Neural cell (in vitro differentiated cells): ENCODE results near the gene SLC10A7. TPM values are rescaled to one million over a fixed set of nuclear protein-coding genes. Genes with fewer than 3 reads are reported as not detected.

Source experiments
- H2AFZ ChIP-seq: fragments of 200-600, 300-800 bp; sonication (generic), shearing (Covaris generic); 2 replicates; pipeline ENCODE4 v1.6.0; 2014; ENCODE audit warnings: low read depth, mild to moderate bottlenecking, antibody characterized with exemption, low read length, moderate library complexity
- H3F3A ChIP-seq: fragments of 200-600 bp; shearing (Covaris generic); 2 replicates; pipeline ENCODE4 v1.6.1; 2016; ENCODE audit warnings: mild to moderate bottlenecking, moderate library complexity, mixed read lengths, antibody characterized with exemption, low read length; ENCODE audit not compliant: insufficient read depth, poor library complexity, severe bottlenecking
- H3K27ac ChIP-seq: fragments of 200-600, 300-800 bp; sonication (generic), shearing (Covaris generic); 2 replicates; pipeline ENCODE4 v1.5.1; 2014; ENCODE audit warnings: mild to moderate bottlenecking, low read length, moderate library complexity
- H3K27me3 ChIP-seq: fragments of 300-800, 200-600 bp; sonication (generic), shearing (Covaris generic); 2 replicates; pipeline ENCODE4 v1.6.0; 2014; ENCODE audit warnings: mild to moderate bottlenecking, low read depth, low read length, moderate library complexity; ENCODE audit not compliant: insufficient read depth
- H3K36me3 ChIP-seq: fragments of 300-800, 200-600 bp; sonication (generic), shearing (Covaris generic); 2 replicates; pipeline ENCODE4 v1.5.1; 2014; ENCODE audit warnings: mild to moderate bottlenecking, antibody characterized with exemption, low read length, moderate library complexity; ENCODE audit not compliant: insufficient read depth
- H3K4me2 ChIP-seq: fragments of 300-800, 200-600 bp; sonication (generic), shearing (Covaris generic); 2 replicates; pipeline ENCODE4 v1.6.0; 2014; ENCODE audit warnings: mild to moderate bottlenecking, low read length
- H3K4me3 ChIP-seq: fragments of 300-800, 200-600 bp; sonication (generic), shearing (Covaris generic); 2 replicates; pipeline ENCODE4 v1.5.1; 2014; ENCODE audit warnings: mild to moderate bottlenecking, low read length, moderate library complexity
- H3K79me2 ChIP-seq: fragments of 200-600 bp; shearing (Covaris generic); replicated peaks from 2 replicates; pipeline ENCODE4 v1.6.0; 2014; ENCODE audit warnings: mild to moderate bottlenecking, low read length, moderate library complexity; ENCODE audit not compliant: insufficient read depth
- H3K9ac ChIP-seq: fragments of 300-800, 200-600 bp; sonication (generic), shearing (Covaris generic); 2 replicates; pipeline ENCODE4 v1.6.1; 2016; ENCODE audit warnings: mild to moderate bottlenecking, low read length, mixed read lengths
- H3K9me2 ChIP-seq: fragments of 200-600 bp; shearing (Covaris generic); 2 replicates; pipeline ENCODE4 v1.6.1; 2016; ENCODE audit warnings: mild to moderate bottlenecking, low read length, mixed read lengths; ENCODE audit not compliant: insufficient read depth
- H3K9me3 ChIP-seq: fragments of 200-600, 300-800 bp; sonication (generic), shearing (Covaris generic); 2 replicates; pipeline ENCODE4 v1.6.1; 2016; ENCODE audit warnings: mild to moderate bottlenecking, mixed run types, low read length, moderate library complexity, mixed read lengths
- H4K20me1 ChIP-seq: fragments of 200-600 bp; shearing (Covaris generic); 2 replicates; pipeline ENCODE4 v1.6.1; 2016; ENCODE audit warnings: mild to moderate bottlenecking, mixed run types; ENCODE audit not compliant: insufficient read depth
- CTCF ChIP-seq: fragments of 450-650 bp; IDR thresholded peaks from 2 replicates; pipeline ENCODE4 v1.5.1; 2014; ENCODE audit warnings: antibody characterized with exemption, mild to moderate bottlenecking, moderate library complexity; ENCODE audit not compliant: poor library complexity, severe bottlenecking
- EP300 ChIP-seq: fragments of 450-650 bp; conservative IDR thresholded peaks from 2 replicates; pipeline ENCODE4 v1.6.1; 2014; ENCODE audit warnings: antibody characterized with exemption, mild to moderate bottlenecking, moderate library complexity; ENCODE audit not compliant: poor library complexity, severe bottlenecking
- EZH2 ChIP-seq: fragments of 200-600, 300-800 bp; shearing (Covaris generic), sonication (generic); IDR thresholded peaks from 2 replicates; pipeline ENCODE4 v1.6.1; 2014; ENCODE audit warnings: antibody characterized with exemption, low read length, borderline replicate concordance, mild to moderate bottlenecking; ENCODE audit not compliant: insufficient read depth, poor library complexity, severe bottlenecking
- MXI1 ChIP-seq: fragments of 450-650 bp; conservative IDR thresholded peaks from 2 replicates; pipeline ENCODE4 v1.6.1; 2014; ENCODE audit warnings: antibody characterized with exemption, mild to moderate bottlenecking; ENCODE audit not compliant: poor library complexity, severe bottlenecking
- POLR2AphosphoS5 ChIP-seq: IDR thresholded peaks from 2 replicates; pipeline ENCODE4 v1.6.1; 2012
- RAD21 ChIP-seq: fragments of 450-650 bp; conservative IDR thresholded peaks from 2 replicates; pipeline ENCODE4 v1.6.1; 2014; ENCODE audit warnings: antibody characterized with exemption, mild to moderate bottlenecking, moderate library complexity
- REST ChIP-seq: IDR thresholded peaks from 2 replicates; pipeline ENCODE4 v1.6.1; 2012; ENCODE audit warnings: borderline replicate concordance
- SMC3 ChIP-seq: fragments of 450-650 bp; conservative IDR thresholded peaks from 2 replicates; pipeline ENCODE4 v1.6.1; 2014; ENCODE audit warnings: antibody characterized with exemption, mild to moderate bottlenecking, moderate library complexity; ENCODE audit not compliant: poor library complexity
- TAF1 ChIP-seq: IDR thresholded peaks from 2 replicates; pipeline ENCODE4 v1.6.1; 2012; ENCODE audit warnings: low read depth
- polyA plus RNA-seq: library from polyadenylated mRNA; depleted of rRNA; stranded (reverse); fragments of >200 nt; gene quantifications from 2 replicates; pipeline ENCODE4 v1.2.3, GENCODE V29; 2014

SLC10A7 gene
- polyA plus RNA-seq, 1 donor from 2014 or later, result 5.5 TPM

GRCh38 chr4:146469022-146469421, 52.7 kb downstream of the SLC10A7 start:
- H3K27ac ChIP-seq, result no peak overlapping the region
- no peaks in the 10 kb centered on the region for H3K27me3 ChIP-seq
- no peak overlapping the region for H3K4me3 ChIP-seq
- H3K4me2 ChIP-seq, result no peak overlapping the region
- H3K9me2 ChIP-seq, result no peaks in the 10 kb centered on the region
- H3K79me2 ChIP-seq, result no peaks in the 10 kb centered on the region
- H3F3A ChIP-seq, result peaks cover 10% of the 10 kb centered on the region
- H4K20me1 ChIP-seq, result no peaks in the 10 kb centered on the region
- no peaks in the 10 kb centered on the region for H3K36me3 ChIP-seq
- H2AFZ ChIP-seq, result no peak overlapping the region
- no peaks in the 10 kb centered on the region for H3K9me3 ChIP-seq
- TF ChIP-seq SMC3, result no peak
- TF ChIP-seq TAF1, result no peak
- TF ChIP-seq REST, result no peak
- TF ChIP-seq POLR2AphosphoS5, result no peak
- TF ChIP-seq RAD21, result no peak
- TF ChIP-seq CTCF, result no peak
- no peak for TF ChIP-seq EP300
- no peak for TF ChIP-seq EZH2
- TF ChIP-seq MXI1, result no peak
- no peak overlapping the region for H3K9ac ChIP-seq

GRCh38 chr4:146465628-146466027, 56.1 kb downstream of the SLC10A7 start:
- Histone ChIP-seq H3K79me2 (no peaks in the 10 kb centered on the region), H3K36me3 (no peaks in the 10 kb centered on the region), H3K4me3 (no peak overlapping the region)

More at GRCh38 chr4:146465628-146466027, 56.1 kb downstream of the SLC10A7 start:
- no peak overlapping the region for H3K9ac ChIP-seq
- no peaks in the 10 kb centered on the region for H3K9me2 ChIP-seq
- H3K4me2 ChIP-seq, result no peak overlapping the region
- H2AFZ ChIP-seq, result no peak overlapping the region
- no peaks in the 10 kb centered on the region for H4K20me1 ChIP-seq
- TF ChIP-seq CTCF, result no peak
- no peaks in the 10 kb centered on the region for H3F3A ChIP-seq
- H3K9me3 ChIP-seq, result no peaks in the 10 kb centered on the region
- H3K27ac ChIP-seq, result no peak overlapping the region
- no peaks in the 10 kb centered on the region for H3K27me3 ChIP-seq
